Raji (cell line): Measurements from ENCODE around the gene FKBP1A.

Experiments used
- POLR2A ChIP-seq: IDR thresholded peaks from 2 replicates; pipeline ENCODE4 v1.6.1; 2011; ENCODE audit warnings: low read depth, low read length, control low read depth; ENCODE audit not compliant: insufficient read depth

FKBP1A gene

GRCh38 chr20:1376408-1377270 is 16.2 kb downstream of the FKBP1A start:
- no peak for TF ChIP-seq POLR2A

- no peak for TF ChIP-seq POLR2A
Observed at GRCh38 chr20:1376007-1376406, 16.8 kb downstream of the FKBP1A start.

- TF ChIP-seq POLR2A, result no peak
Observed at GRCh38 chr20:1375515-1375914, 17.3 kb downstream of the FKBP1A start.

GRCh38 chr20:1374246-1374645 is 18.6 kb downstream of the FKBP1A start:
- no peak for TF ChIP-seq POLR2A

- TF ChIP-seq POLR2A, result no peak
Observed at GRCh38 chr20:1373614-1374013, 19.2 kb downstream of the FKBP1A start.

GRCh38 chr20:1373036-1373435 is 19.8 kb downstream of the FKBP1A start:
- TF ChIP-seq POLR2A, result no peak

GRCh38 chr20:1371830-1372539 is 20.9 kb downstream of the FKBP1A start:
- no peak for TF ChIP-seq POLR2A

GRCh38 chr20:1371202-1371782 is 21.6 kb downstream of the FKBP1A start:
- TF ChIP-seq POLR2A, result no peak

- TF ChIP-seq POLR2A, result no peak
Observed at GRCh38 chr20:1370548-1371110, 22.2 kb downstream of the FKBP1A start.

- no peak for TF ChIP-seq POLR2A
Observed at GRCh38 chr20:1369970-1370369, 22.9 kb downstream of the FKBP1A start.

GRCh38 chr20:1368448-1369199 is 24.2 kb downstream of the FKBP1A start:
- TF ChIP-seq POLR2A, result no peak

GRCh38 chr20:1367479-1367878 is 25.4 kb downstream of the FKBP1A start:
- no peak for TF ChIP-seq POLR2A

- TF ChIP-seq POLR2A, result no peak
Observed at GRCh38 chr20:1364106-1364505, 28.7 kb downstream of the FKBP1A start.

GRCh38 chr20:1363522-1363921 is 29.3 kb downstream of the FKBP1A start:
- TF ChIP-seq POLR2A, result no peak

- no peak for TF ChIP-seq POLR2A
Observed at GRCh38 chr20:1362484-1362883, 30.4 kb downstream of the FKBP1A start.

- TF ChIP-seq POLR2A, result no peak
Observed at GRCh38 chr20:1360094-1360846, 32.6 kb downstream of the FKBP1A start.
